B cell (primary cell): Measurements from ENCODE around the gene CPOX. TPM values are rescaled to one million over a fixed set of nuclear protein-coding genes. Genes with fewer than 3 reads are reported as not detected.

Source experiments
- ATAC-seq: fragments of 200-7000 bp; cut with Tn5 transposase; one replicate; pipeline ENCODE4 v1.10.0; 2021; ENCODE audit warnings: low read depth, mild to moderate bottlenecking, moderate number of reproducible peaks, moderate library complexity
- CTCF ChIA-PET: fragments of 350-600 bp; sonication (Branson Sonifier 250); formaldehyde crosslinking; loops from one replicate; lab custom pipeline; 2021; ENCODE audit warnings: antibody characterized with exemption, inconsistent platforms; lab: Charles Lee
- POLR2A ChIA-PET: fragments of 350-600 bp; sonication (Branson Sonifier 250); formaldehyde crosslinking; loops from one replicate; lab custom pipeline; 2021; ENCODE audit warnings: antibody characterized with exemption; lab: Charles Lee
- DNase-seq: peaks from one replicate; pipeline ENCODE4 v3.0.0; 2013
- H2AFZ ChIP-seq: 2 replicates; pipeline ENCODE4 v1.6.1; 2012; ENCODE audit warnings: mild to moderate bottlenecking, low read depth, low read length; ENCODE audit not compliant: insufficient read depth, poor library complexity, severe bottlenecking
- H3K27ac ChIP-seq, 2 donors: 1 replicate in 1 of 2; 2 replicates in 1 of 2; pipeline ENCODE4 v1.5.1; 2012 to 2013; ENCODE audit warnings: low read length in 2 of 2, mild to moderate bottlenecking in 2 of 2, moderate library complexity in 1 of 2
- H3K27me3 ChIP-seq, 4 experiments: fragments of 200-600 bp in 1 of 4; sonication (generic) in 1 of 4; replicated peaks in 1 of 4; 1 replicate in 2 of 4; 2 replicates in 2 of 4; pipeline versions ENCODE4 v1.6.1 to v1.7.0; 2013 to 2016; ENCODE audit warnings: low read length in 3 of 4, mild to moderate bottlenecking in 2 of 4, mixed read lengths in 1 of 4, moderate library complexity in 1 of 4; ENCODE audit not compliant: insufficient read depth in 4 of 4, control insufficient read depth in 3 of 4; ENCODE audit errors: control extremely low read depth in 1 of 4
- H3K36me3 ChIP-seq, 2 experiments: replicated peaks in 1 of 2; 1 replicate in 1 of 2; 2 replicates in 1 of 2; pipeline versions ENCODE4 v1.6.1 to v1.7.1; 2013; ENCODE audit warnings: low read length in 1 of 2; ENCODE audit not compliant: insufficient read depth in 2 of 2, control insufficient read depth in 1 of 2; ENCODE audit errors: control extremely low read depth in 1 of 2, extremely low read depth in 1 of 2
- H3K4me1 ChIP-seq, 2 donors: fragments of 200-600 bp in 1 of 2; sonication (generic) in 1 of 2; 1 replicate in 1 of 2; 2 replicates in 1 of 2; pipeline versions ENCODE4 v1.5.1 to v1.6.1; 2013 to 2017; ENCODE audit warnings: low read length in 2 of 2; ENCODE audit not compliant: control insufficient read depth in 2 of 2, insufficient read depth in 2 of 2
- H3K4me2 ChIP-seq: replicated peaks from 2 replicates; pipeline ENCODE3; 2012; ENCODE audit warnings: mild to moderate bottlenecking, low read depth, low read length; ENCODE audit not compliant: poor library complexity, severe bottlenecking
- H3K4me3 ChIP-seq, 5 experiments: fragments of 200-600 bp in 1 of 5; sonication (generic) in 1 of 5; 1 replicate in 3 of 5; 2 replicates in 2 of 5; pipeline versions ENCODE4 v1.5.1 to v1.7.0; 2011 to 2016; ENCODE audit warnings: low read length in 4 of 5, mild to moderate bottlenecking in 4 of 5, low read depth in 2 of 5, control low read depth in 1 of 5, moderate library complexity in 1 of 5; ENCODE audit not compliant: insufficient read depth in 1 of 5; ENCODE audit errors: control extremely low read depth in 1 of 5, extremely low read depth in 1 of 5
- H3K79me2 ChIP-seq: fragments of 200-600 bp; sonication (generic); one replicate; pipeline ENCODE4 v1.6.0; 2016; ENCODE audit warnings: low read length; ENCODE audit not compliant: control insufficient read depth, insufficient read depth
- H3K9ac ChIP-seq: fragments of 200-600 bp; sonication (generic); 2 replicates; pipeline ENCODE4 v1.6.1; 2017; ENCODE audit warnings: mild to moderate bottlenecking, low read length, moderate library complexity
- H3K9me3 ChIP-seq, 3 donors: one replicate each; pipeline versions ENCODE4 v1.6.1 to v1.7.1; 2013; ENCODE audit warnings: low read length in 2 of 3; ENCODE audit not compliant: control insufficient read depth in 2 of 3, insufficient read depth in 1 of 3; ENCODE audit errors: control extremely low read depth in 1 of 3
- H4K20me1 ChIP-seq: 2 replicates; pipeline ENCODE4 v1.6.0; 2012; ENCODE audit warnings: mild to moderate bottlenecking, low read length; ENCODE audit not compliant: insufficient read depth, control insufficient read depth, poor library complexity, severe bottlenecking
- H3K27ac Mint-ChIP-seq: one replicate; pipeline ENCODE4 v1.8.0; 2021; ENCODE audit warnings: mixed read lengths
- H3K27me3 Mint-ChIP-seq: one replicate; pipeline ENCODE4 v1.8.0; 2021; ENCODE audit warnings: mixed read lengths
- H3K4me1 Mint-ChIP-seq: one replicate; pipeline ENCODE4 v1.8.0; 2021; ENCODE audit warnings: mixed read lengths
- H3K4me3 Mint-ChIP-seq: one replicate; pipeline ENCODE4 v1.8.0; 2021; ENCODE audit warnings: mixed read lengths
- H3K9me3 Mint-ChIP-seq: one replicate; pipeline ENCODE4 v1.8.0; 2022; ENCODE audit warnings: mixed read lengths; ENCODE audit not compliant: insufficient read depth
- CTCF ChIP-seq: fragments of 200-600 bp; IDR thresholded peaks from one replicate; pipeline ENCODE4 v1.8.0; 2022; ENCODE audit warnings: antibody characterized with exemption, mild to moderate bottlenecking
- EZH2 ChIP-seq: IDR thresholded peaks from 2 replicates; pipeline ENCODE4 v1.6.1; 2012; ENCODE audit warnings: borderline replicate concordance, low read depth, mild to moderate bottlenecking, moderate library complexity, low read length; ENCODE audit not compliant: insufficient read depth, poor library complexity, severe bottlenecking
- WGBS: methylation state at CpG from one replicate; pipeline ENCODE4 v1.1.5; 2013; ENCODE audit warnings: missing lambda C conversion rate; ENCODE audit not compliant: insufficient coverage; 5-methylcytosine and 5-hydroxymethylcytosine counted together
- intact Hi-C: fragments of 100-400 bp; cut with micrococcal nuclease; formaldehyde crosslinking; loops from one replicate; pipeline ENCODE4 v1.10.0; 2022
- polyA plus RNA-seq: library from polyadenylated mRNA; depleted of rRNA; stranded (reverse); fragments of >200 nt; gene quantifications from 2 replicates; pipeline ENCODE4 v1.2.3, GENCODE V29; 2012
- total RNA-seq, 2 donors: library from RNA; stranded (reverse); fragments of 120-200 nt in 1 of 2; gene quantifications; 1 replicate in 1 of 2; 2 replicates in 1 of 2; pipeline versions ENCODE4 v1.2.3 to v1.2.4, GENCODE V29; 2013 to 2022

The CPOX gene
- total and polyA plus RNA-seq, 2 donors (not counting 1 experiment from before 2014, with no cell fraction given), result 6.8 to 17.5 TPM

GRCh38 chr3:98551754-98552153, 41.7 kb downstream of the CPOX start:
- ChIA-PET POLR2A (no interaction called here), CTCF (no interaction called here)
- Histone ChIP-seq H3K9ac (no peak overlapping the region), H3K27me3 (no peaks in the 10 kb centered on the region), H3K9me3 (peaks cover 0 to 1% (median 0%) of the 10 kb centered on the region in 3 donors), H2AFZ (no peak overlapping the region), H3K4me1 (peaks cover 1 to 21% of the 10 kb centered on the region in 2 donors), H3K36me3 (no peaks in the 10 kb centered on the region), H4K20me1 (no peaks in the 10 kb centered on the region), H3K4me3 (no peak overlapping the region), H3K4me2 (no peak overlapping the region), H3K79me2 (no peaks in the 10 kb centered on the region), H3K27ac (no peak overlapping the region)
- no peak for DNase-seq
- Mint-ChIP-seq H3K27me3 (peaks cover 7% of the 10 kb centered on the region), H3K4me3 (no peak overlapping the region), H3K9me3 (no peaks in the 10 kb centered on the region), H3K27ac (no peak overlapping the region), H3K4me1 (peaks cover 34% of the 10 kb centered on the region)
- intact Hi-C loops, result no loop called here
- no CpG with 5 or more reads among the region's 3 CpGs for WGBS
- TF ChIP-seq EZH2 (no peak), CTCF (no peak)
- ATAC-seq, result no peak

- ATAC-seq, result no peak
- H3K9ac ChIP-seq, result no peak overlapping the region
- Mint-ChIP-seq H3K4me3 (no peak overlapping the region), H3K4me1 (peaks cover 29% of the 10 kb centered on the region), H3K27me3 (peaks cover 7% of the 10 kb centered on the region), H3K9me3 (no peaks in the 10 kb centered on the region), H3K27ac (no peak overlapping the region)
- no peaks in the 10 kb centered on the region for H3K27me3 ChIP-seq
- no peak overlapping the region for H3K27ac ChIP-seq
- no CpG with 5 or more reads among the region's 2 CpGs for WGBS
- no peaks in the 10 kb centered on the region for H4K20me1 ChIP-seq
- TF ChIP-seq CTCF (no peak), EZH2 (no peak)
- peaks cover 0 to 1% (median 0%) of the 10 kb centered on the region in 3 donors for H3K9me3 ChIP-seq
- no peak for DNase-seq
- no peak overlapping the region for H2AFZ ChIP-seq
- ChIA-PET POLR2A (no interaction called here), CTCF (no interaction called here)
- peaks cover under 1 to 16% of the 10 kb centered on the region in 2 donors for H3K4me1 ChIP-seq
- no peaks in the 10 kb centered on the region for H3K79me2 ChIP-seq
- no peak overlapping the region for H3K4me2 ChIP-seq
- intact Hi-C loops, result no loop called here
- no peaks in the 10 kb centered on the region for H3K36me3 ChIP-seq
- no peak overlapping the region for H3K4me3 ChIP-seq
Measured at GRCh38 chr3:98551236-98551635, 42.2 kb downstream of the CPOX start.
